GM21723 (cell line): ENCODE data around the gene FKBP5.
A peak's percentile ranks its signal among the peaks of the same experiment; 100 is the strongest.
"Not testable (repeated sequence)": the region's sequence is repeated elsewhere in the genome, so short reads cannot be mapped to it uniquely, and the experiment has no call there.

Experiments used
- ATAC-seq: cut with Tn5 transposase; IDR thresholded peaks from one replicate; pipeline ENCODE4 v1.9.1; 2021; ENCODE audit warnings: mild to moderate bottlenecking, moderate library complexity; ENCODE audit not compliant: unreplicated experiment

The FKBP5 gene

DNA sequence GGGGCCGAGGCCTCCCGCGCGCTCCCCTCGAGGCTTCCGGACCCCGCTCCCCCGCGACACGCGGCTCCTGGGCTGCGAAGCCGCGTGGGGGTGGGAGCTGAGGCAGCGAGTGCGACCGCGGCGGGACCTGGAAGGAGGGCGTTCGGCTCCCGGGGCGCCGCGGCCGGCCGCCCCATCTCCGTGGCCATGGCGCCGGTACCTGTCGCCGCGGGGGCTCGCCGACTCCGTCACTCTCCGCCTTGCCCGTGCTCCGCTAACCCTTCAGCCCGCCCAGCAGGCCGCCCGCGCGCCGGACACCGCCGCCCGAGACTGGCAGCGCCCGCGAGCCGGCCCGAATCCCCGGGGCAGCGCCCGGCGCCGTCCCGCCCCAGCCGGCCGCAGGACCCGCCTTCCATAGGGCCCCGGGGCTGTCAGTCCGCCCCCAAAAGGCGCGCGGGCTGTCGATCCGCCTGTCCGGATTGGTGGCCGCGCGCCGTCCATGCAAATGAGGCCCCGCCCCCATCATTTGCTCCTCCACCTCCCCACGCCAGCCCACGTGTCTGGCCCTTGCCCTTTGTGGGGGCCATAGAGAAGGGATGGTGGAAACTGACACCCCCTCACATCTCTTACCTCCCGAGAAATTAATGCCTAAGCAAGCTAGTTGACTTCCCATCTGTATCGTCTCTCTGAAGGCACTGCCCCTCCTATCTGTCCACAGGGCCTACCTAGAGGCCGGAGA is at the start of gene FKBP5:
FKBP5 (minus strand) TSS at position 311 of the 718 bp plus-strand sequence. CDS start 46,091 bp downstream, outside the sequence.
- peak; percentile 78 for ATAC-seq

DNA sequence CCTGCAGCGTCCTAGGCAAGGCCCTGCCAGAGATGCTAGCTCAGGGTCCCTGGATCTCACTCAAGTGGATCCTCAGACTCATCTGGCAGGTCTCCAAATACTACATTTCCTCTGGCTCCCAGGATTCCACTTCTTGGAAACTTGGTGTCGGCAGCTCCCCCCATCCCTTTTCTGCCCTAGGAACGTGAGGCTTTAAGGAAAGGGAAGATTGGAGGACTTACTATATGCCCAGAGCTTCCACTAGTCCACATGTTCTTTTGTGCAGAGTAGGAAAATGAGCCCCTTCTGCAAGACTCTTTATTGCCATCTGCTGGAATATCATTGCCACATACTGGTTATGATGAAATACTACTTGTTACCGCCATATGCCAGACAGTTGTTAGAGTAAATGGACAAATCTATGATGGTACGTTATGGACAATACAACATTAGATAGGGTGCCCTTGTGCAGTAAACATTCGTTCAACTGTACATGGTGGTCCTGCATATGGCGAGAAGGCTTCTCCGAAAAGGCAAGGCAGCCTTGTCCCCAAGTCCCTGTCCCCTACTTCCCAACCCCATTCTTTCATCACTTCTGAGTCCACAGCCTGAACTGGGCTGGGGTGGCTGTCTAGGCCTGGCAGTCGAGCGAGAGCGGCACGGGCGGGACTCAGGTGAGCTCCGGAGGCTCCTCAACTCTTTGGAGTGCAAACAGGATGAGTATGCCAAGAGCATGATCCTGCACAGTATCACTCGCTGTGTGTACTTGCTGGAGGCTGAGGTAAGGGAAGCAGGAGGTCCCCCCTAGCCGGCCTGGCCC is 48.9 kb upstream of the FKBP5 start:
- no peak for ATAC-seq

DNA sequence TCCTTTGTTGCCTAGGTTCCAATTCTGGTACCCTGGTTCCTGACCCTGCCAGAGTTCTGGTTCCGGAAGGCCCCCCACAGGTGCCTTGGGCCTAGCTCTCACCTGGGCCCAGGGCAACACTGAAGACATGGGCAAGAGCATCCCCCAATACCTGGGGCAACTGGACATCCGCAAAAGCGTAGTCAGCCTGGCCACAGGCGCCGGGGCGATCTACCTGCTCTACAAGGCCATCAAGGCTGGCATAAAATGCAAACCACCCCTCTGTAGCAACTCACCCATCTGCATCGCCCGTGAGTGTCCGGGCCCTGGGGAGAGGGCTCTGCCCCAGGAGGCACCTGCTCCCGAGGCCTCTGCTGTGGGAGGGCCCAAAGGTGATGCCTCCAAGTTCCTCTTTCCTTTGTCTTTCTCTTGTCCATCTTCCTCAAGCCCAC is 48.3 kb upstream of the FKBP5 start, which contains the start of gene ARMC12:
ARMC12 (plus strand) TSS at position 51 of the 431 bp plus-strand sequence; CDS start at position 128, 77 bp downstream.
- no peak for ATAC-seq

DNA sequence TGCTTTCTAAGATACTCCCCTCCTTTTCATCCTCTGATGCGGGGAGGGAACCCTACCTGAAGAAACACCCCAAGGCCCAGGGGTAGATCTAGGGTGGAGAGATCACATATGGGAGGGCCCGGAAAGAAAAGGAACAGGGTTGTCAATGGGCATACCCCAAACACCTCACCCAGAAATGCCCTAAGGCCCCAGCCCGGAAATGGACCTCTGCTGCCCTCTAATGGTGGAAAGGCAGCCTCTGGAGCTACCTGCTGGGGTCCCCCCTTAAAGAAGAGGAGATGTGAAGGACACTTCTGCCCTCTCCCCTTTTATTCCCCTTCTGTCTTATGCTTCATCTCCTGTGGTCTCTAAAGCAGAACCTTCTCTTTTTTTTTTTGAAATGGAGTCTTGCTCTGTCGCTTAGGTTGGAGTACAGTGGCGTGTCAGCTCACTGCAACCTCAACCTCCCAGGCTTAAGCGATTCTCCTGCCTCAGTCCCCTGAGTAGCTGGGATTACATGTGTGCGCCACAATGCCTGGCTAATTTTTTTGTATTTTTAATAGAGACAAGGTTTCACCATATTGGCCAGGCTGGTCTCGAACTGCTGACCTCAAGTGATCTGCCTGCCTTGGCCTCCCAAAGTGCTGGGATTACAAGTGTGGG is 47.7 kb upstream of the FKBP5 start:
- ATAC-seq = no peak

DNA sequence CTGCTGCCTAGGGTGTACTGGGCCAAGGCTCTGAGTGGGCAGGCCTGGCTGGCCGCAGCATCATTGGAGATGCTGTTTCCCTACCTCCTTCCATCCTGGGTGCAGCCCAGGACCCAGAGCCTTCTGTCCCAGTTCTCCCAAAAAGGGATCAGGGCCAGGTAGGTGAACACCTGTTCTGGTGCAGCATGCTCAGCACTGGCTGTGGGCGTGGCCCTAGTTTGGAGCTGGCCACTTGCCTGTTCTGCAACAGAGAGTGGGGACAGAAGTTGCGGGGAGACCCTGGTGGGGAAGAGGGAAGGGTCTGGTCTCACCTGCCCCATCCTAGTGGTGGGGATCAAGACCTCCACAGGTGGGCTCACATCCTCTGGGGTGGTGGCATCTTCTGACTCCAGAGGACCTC is 46.7 kb upstream of the FKBP5 start:
- no peak for ATAC-seq

DNA sequence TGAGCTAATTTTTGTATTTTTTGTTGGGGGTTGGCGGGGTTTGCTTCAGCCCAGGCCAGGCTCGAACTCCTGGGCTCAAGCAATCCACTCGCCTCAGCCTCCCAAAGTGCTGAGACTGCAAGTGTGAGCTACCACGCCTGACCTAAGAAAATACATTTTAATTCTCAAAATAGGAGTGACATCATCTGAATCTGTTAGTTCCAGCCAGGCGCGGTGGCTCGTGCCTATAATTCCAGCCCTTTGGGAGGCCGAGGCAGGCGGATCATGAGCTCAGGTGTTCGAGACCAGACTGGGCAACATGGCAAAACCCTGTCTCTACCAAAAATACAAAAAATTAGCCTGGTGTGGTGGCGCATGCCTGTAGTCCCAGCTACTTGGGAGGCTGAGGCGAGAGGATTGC is 45.6 kb upstream of the FKBP5 start:
- ATAC-seq = not testable (repeated sequence)

DNA sequence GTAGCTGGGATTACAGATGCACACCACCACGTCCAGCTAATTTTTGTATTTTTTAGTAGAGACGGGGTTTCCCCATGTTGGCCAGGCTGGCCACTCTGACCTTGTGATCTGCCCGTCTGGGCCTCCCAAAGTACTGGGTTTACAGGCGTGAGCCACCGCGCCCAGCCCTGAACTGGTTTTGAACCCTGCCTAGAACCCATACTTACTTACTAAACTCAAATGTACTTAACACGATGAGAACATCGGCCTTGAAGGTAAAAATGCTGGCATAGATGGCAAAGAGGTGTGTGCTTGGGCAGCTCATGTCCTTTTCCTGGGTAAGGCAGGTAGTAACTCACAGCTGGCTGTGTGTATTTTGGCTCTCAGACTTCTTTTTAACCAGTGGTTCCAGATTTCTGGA is 44.9 kb upstream of the FKBP5 start:
- no peak for ATAC-seq

DNA sequence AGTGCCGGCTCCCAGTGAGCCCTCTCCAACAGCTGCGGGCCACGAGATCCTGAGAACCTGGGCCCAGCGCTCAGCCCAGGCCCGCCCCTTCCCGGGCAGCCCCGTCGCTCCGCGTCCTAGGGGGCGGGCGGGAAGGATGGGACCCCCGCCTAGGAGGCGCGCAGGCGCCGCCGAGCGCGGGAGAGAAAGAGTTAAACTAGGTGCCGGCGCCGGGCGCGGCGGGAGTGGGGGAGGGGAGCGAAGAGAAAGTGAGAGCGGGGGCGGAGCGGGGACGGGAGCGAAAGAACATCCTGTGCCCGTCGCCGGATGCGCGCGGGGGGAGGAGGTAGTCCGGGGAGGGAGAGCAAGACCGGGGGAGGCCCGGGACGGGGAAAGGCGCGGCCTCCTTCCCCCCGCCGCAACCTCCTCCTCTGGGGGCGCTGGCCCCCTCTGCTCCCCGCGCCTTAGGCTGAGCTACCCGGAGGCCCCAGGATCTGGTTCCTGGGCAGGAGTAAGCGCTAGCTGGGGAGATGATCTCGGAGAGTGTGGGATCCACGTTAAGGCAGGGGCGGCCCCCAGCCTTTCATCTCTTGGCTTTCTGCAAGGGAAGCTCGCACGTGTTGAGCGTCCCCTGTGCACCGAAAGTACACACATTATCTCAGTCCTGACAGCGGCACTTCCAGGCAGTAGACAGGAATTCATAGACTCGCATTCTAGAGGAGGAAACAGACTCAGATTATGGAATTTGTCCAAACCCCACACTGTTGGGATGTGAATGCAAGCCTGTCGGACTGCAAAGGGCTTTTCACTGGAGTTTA is 43.2 kb upstream of the FKBP5 start:
- ATAC-seq = peak; percentile 52

DNA sequence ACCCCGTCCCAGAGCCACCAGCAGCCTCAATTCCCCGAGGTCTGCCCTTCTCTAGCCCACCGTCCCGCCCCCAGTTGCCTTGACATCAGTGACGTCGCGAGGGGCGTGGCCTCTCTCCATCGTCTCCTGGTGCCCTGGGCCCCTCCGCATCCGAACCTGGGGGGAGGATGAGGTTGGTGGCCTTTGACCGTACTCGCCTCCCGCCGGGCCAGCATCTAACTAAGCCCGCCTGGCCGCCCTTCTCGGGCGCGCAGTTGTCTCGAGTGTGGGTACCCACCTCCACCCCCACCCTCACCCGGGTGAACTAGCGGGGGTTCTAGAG is 42.7 kb upstream of the FKBP5 start:
- ATAC-seq = peak; percentile 51

DNA sequence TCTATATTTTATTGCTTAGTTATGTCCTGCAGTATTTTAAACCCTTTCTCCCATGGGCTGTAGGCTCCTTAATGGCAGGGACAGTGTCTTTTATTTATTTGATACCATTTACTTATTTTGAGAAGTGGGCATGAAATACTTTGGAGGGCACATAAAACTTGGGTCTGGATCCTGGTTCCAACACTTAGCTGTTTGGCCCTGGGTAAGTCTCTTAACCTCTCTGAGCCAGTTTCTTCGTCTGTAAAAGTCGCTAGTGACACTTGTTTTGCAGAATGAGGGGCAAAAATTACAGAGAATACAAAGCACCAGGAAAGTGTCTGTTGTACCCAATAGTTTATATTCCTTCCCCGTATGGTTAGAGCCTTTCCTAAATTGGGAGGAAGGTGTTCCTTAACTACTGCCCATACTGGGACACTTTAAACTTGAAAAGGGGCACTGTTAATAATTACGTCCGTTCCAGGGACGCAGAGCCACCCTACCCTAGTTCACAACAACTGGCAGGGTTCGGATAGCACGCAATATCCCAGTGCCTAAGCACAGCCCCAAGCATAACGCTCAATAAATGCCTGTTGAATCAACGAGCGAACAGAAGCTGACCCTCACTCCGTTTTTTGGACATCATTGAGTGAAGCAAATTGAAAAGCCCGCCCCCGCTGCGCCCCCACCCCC is 42.2 kb upstream of the FKBP5 start:
- no peak for ATAC-seq

DNA sequence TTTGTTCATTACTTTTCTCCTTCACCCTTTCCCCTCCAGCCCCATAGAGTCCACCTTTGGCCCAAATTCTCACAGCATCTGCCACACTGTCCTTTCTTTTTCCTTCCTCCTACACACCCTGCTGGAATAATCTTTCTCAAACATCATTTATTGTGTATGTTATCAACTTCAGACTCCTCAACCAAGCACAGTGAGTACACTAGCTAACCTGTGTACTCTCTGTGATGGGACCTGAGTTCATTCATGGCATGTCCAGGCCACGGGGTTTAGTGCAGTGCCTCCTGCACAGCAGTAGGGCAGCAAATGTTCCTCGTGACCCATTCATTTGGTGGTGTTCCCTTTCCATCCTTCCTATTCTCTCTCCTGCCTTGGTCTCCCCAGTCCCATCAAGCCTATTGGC is 41.0 kb upstream of the FKBP5 start:
- ATAC-seq = no peak

DNA sequence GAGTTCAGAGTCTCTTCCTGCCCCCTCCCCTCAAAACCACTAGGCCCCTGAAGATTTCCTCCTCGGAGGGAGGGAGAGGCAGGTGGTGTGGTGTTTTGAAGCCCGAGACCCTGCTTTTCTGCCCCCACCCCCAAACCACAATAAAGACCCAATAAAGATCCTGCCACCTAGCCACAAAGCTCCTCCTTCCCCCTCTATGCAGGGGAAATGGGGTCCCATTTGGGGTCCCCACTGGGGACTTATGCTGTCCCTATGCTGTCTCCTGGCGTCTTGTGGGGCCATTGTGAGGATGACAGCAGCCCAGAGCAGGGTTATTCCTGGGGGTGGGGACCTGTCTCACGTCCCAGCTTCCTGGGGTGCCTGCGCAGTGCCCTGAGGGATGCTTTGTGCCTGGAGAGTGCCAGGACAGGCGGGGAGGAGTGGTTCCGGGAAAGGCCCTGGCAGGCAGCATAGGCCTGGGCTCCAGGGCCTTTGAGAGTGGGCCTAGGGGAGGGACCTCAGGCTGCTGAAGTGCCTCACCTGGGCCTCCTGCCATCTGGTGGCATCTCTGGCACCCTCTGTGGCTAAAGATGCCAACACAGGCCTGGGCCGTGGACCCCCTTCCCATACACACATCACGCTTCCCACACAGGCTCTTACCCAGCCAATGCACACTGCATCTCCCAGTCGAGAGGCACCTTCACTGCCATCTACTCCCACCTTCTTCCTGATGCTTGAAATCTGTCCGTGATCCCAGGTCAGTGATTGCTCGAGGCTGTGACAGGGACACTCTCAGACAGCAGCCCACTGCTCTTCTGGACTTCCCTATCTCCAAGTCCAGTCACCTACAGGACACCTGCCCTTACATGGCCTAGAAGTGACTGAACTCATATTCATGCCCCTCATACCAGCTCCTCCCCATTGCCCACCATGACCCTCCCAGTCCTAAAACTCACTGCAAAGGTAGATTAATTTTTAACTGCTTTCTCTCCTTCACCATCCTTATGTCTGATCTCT is 40.3 kb upstream of the FKBP5 start:
- ATAC-seq = no peak

DNA sequence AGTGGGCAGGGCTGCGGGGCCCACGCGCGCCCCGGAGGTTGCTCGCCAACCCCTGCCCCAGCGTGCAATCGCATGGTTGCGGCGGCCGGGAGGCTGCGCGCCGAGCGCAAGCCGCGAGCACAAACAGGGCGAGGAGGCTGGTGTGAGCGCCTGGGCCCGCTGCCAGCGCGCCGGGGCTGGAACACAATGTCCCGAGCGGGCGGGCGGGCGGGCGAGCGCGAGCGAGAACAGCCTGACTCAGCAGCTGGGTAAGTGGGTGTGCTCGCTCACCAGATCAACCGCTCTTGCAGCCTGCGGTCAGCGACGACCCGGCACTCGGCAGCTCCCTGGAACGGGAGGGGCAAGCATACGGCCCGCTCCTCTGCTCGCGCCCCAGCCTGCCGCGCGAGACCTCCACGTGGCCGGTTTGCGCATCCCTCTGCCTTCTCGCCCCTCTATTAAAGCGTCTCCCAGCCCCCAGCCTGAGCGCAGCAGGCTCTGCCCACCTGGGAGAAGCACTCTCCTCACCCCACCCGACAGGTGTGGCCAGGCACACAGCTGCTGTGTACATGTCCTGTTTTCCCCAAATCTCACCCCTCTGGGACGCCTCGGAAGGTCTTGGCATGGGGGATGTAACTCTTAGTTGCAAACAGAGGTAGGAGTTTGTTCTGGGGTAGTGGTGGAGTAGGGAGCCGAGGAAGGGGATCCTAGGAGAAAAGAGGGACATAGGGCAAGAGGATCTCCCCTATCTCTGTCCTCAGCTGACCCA is 39.4 kb upstream of the FKBP5 start:
- ATAC-seq = peak; percentile 43

DNA sequence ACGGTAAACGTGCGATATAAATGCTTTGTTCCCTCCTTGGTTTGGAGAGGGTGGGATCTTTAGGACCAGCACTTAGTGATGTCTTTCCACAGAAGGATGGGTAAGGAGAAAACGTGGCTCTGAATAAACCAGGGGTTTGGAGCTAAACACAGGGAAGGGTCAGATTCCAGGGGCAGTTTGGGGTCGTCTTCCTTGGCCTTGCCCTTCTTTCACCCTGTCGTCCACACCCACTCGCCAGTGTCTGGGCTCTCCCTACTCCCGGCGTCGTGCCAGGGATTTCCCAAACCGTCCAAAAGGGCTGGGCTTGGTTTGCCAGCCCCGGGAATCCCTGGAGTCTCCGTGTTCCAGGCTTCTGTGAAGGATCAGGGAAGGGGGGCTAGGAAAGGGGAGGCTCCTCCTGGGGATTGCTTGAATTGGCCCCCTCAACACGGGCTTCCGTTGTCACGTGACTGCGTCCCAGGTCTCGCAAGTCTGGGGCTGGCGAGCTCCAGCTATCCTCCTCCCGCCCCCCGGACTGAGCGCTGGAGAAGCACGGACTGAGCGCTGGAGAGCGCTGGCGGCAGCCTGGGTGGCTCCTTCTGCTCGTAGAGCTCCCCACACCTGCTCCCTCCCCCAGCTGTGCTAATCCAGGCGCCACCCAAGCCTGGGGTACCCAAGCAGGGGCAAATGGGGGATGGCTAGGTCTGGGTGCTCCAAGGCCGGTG is 38.7 kb upstream of the FKBP5 start:
- ATAC-seq = peak; percentile 12

DNA sequence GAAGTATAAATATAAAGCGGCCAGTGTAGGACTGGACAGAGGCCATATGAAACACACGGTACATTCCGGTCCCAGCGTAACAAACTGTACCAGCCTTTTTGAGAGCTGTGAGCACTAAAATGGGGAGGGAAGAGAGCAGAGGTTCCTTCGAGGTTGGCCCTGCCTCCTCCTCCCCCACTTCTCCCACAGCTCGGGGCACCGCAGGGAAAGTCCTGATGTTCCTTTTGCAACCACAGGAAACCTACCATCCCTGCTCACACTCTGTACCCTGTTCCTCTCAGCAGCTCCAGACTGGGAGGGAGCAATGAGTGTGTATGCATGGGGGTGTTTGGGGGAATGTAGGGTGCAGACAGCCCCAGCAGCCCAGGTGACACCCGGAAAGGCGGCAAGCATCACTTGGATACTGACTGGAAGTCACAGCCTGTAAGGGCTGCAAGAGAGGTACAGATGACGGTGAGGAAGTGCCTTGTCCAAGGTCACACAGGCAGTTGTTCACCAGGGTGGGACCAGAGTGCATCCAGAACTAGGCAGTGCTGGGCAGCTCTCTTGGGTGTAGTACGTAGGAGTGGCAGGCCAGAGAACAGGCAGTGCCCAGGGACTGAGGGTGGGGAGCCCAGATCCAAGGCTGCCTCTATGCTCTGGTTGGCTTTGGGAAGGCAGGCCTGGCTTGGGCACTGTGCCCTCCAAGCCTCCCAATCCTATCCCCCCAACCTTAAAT is 37.2 kb upstream of the FKBP5 start:
- ATAC-seq = no peak

DNA sequence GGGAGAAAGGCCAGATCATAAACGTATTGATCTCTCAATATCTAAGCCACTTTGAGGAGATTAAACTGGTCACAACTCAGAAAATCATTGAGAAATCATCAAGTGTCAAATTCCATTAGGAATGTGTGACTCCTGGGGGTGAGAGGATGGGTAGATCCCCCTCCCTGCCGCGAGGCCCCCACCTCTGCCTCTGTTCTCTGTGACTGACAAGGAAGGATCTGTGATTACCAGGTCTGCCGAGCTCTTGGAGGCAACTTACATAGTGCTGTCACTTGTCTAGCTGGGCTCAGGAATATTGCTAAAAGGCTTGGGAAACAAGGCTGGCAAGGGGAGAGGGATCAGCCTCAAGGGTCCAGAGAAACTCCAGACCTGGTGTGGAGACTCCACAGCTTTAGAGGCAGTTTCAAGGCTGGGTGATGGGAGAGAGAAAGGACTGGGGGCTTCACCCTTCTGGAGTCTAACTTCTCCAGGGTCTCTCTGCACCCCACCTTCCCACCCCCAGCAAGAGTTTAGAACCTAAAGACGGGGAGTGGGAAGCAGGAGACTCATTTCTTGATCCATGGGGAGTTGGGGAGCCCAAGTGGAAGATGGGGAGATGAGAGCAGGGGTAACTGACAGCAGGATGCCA is 36.5 kb upstream of the FKBP5 start:
- no peak for ATAC-seq

DNA sequence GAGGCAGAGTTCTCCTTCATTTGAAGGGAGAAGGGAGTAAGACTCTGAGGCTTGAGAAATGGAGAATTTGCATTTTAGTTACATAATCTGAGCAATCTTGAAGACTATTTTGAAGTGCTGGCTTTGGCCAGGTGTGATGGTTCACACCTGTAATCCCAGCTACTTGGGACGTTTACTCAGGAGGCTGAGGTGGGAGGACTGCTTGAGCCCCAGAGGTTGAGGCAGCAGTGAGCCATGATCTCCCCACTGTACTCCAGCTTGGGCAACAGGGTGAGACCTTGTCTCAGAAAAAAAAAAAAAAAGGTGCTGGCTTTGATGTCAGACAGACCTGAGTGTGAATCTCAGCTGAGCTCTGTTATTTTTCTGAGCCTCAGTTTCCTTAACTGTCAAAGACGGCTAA is 35.8 kb upstream of the FKBP5 start:
- ATAC-seq = no peak
